Keratinocyte (primary cell): ENCODE measurements around the gene PLTP. TPM values are rescaled to one million over a fixed set of nuclear protein-coding genes. Genes with fewer than 3 reads are reported as not detected.

Experiments used
- DNase-seq: peaks from one replicate; pipeline ENCODE4 v3.0.0-alpha.2; 2011; ENCODE audit warnings: low read depth, missing footprints, low spot score
- FAIRE-seq: peaks from 2 replicates; lab custom pipeline; 2011; peaks lifted over from hg19 to GRCh38; lab: Jason Lieb, UNC
- H2AFZ ChIP-seq: 2 replicates; pipeline ENCODE4 v1.6.0; 2012; ENCODE audit warnings: low read length, control low read depth, inconsistent platforms; ENCODE audit not compliant: control insufficient read depth
- H3K27ac ChIP-seq: 2 replicates; pipeline ENCODE4 v1.5.1; 2011; ENCODE audit warnings: low read length; ENCODE audit not compliant: control insufficient read depth, insufficient read depth
- H3K27me3 ChIP-seq: 3 replicates; pipeline ENCODE4 v1.6.0; 2011; ENCODE audit warnings: low read length; ENCODE audit not compliant: control insufficient read depth, insufficient read depth; ENCODE audit errors: extremely low read depth
- H3K36me3 ChIP-seq, 2 experiments: 2 replicates in 1 of 2; 3 replicates in 1 of 2; pipeline ENCODE4 v1.5.1; 2011; ENCODE audit warnings: low read length in 2 of 2, mild to moderate bottlenecking in 1 of 2; ENCODE audit not compliant: control insufficient read depth in 2 of 2, insufficient read depth in 2 of 2; ENCODE audit errors: extremely low read depth in 1 of 2
- H3K4me1 ChIP-seq: 3 replicates; pipeline ENCODE4 v1.5.1; 2011; ENCODE audit warnings: low read length; ENCODE audit not compliant: control insufficient read depth, insufficient read depth; ENCODE audit errors: extremely low read depth
- H3K4me2 ChIP-seq: 3 replicates; pipeline ENCODE4 v1.6.0; 2011; ENCODE audit warnings: low read depth, low read length; ENCODE audit not compliant: control insufficient read depth, insufficient read depth; ENCODE audit errors: extremely low read depth
- H3K4me3 ChIP-seq, 3 experiments: fragments of 200-600 bp in 1 of 3; sonication (generic) in 1 of 3; 2 replicates in 2 of 3; 3 replicates in 1 of 3; pipeline ENCODE4 v1.5.1; 2011 to 2016; ENCODE audit warnings: low read length in 3 of 3, mild to moderate bottlenecking in 3 of 3, control low read depth in 2 of 3, inconsistent platforms in 1 of 3, low read depth in 1 of 3, mixed read lengths in 1 of 3, mixed run types in 1 of 3, moderate library complexity in 1 of 3; ENCODE audit not compliant: control insufficient read depth in 2 of 3, insufficient read depth in 2 of 3; ENCODE audit errors: extremely low read depth in 1 of 3
- H3K79me2 ChIP-seq: 2 replicates; pipeline ENCODE4 v1.6.0; 2012; ENCODE audit warnings: low read length; ENCODE audit not compliant: control insufficient read depth, insufficient read depth
- H3K9ac ChIP-seq: 3 replicates; pipeline ENCODE4 v1.6.0; 2011; ENCODE audit warnings: low read length; ENCODE audit not compliant: control insufficient read depth, insufficient read depth; ENCODE audit errors: extremely low read depth
- H3K9me1 ChIP-seq: 3 replicates; pipeline ENCODE4 v1.6.0; 2011; ENCODE audit warnings: low read length; ENCODE audit not compliant: control insufficient read depth, insufficient read depth; ENCODE audit errors: extremely low read depth
- H3K9me3 ChIP-seq: 2 replicates; pipeline ENCODE4 v1.5.1; 2012; ENCODE audit warnings: low read depth, low read length; ENCODE audit not compliant: control insufficient read depth
- H4K20me1 ChIP-seq: 3 replicates; pipeline ENCODE4 v1.6.0; 2011; ENCODE audit warnings: low read length; ENCODE audit not compliant: control insufficient read depth, insufficient read depth; ENCODE audit errors: extremely low read depth
- EZH2 ChIP-seq: IDR thresholded peaks from one replicate; pipeline ENCODE4 v1.6.1; 2012; ENCODE audit warnings: inconsistent platforms, mild to moderate bottlenecking, low read length, moderate library complexity
- dilution Hi-C: fragments of 300-500 bp; cut with MboI; formaldehyde crosslinking; loops from one replicate; pipeline ENCODE4 v1.7.0; 2020; ENCODE audit warnings: low sequenced_read_pairs; ENCODE audit not compliant: extremely low pct_ligation_motif_present
- polyA plus RNA-seq, 5 experiments: library from polyadenylated mRNA; depleted of rRNA in 3 of 5; stranded (reverse) in 3 of 5; stranded (forward) in 1 of 5; unstranded in 1 of 5; fragments of >200 nt; gene quantifications; 1 replicate in 1 of 5; 2 replicates in 3 of 5; 3 replicates in 1 of 5; pipeline versions ENCODE4 v1.2.1 to v1.2.3, GENCODE V29; 2011 to 2012; ENCODE audit warnings: missing spikeins in 2 of 5, low read depth in 1 of 5, low replicate concordance in 1 of 5
- TF ChIP-seq, protein P1 (sequence below), 3 experiments: IDR thresholded peaks in 1 of 3; conservative IDR thresholded peaks in 1 of 3; optimal IDR thresholded peaks in 1 of 3; 2 replicates in 2 of 3; 3 replicates in 1 of 3; pipeline versions ENCODE3 to v1.5.1; 2011; ENCODE audit warnings: low read length in 3 of 3, mild to moderate bottlenecking in 3 of 3, moderate library complexity in 2 of 3, control low read depth in 1 of 3, inconsistent platforms in 1 of 3; ENCODE audit not compliant: insufficient read depth in 2 of 3; ENCODE audit errors: extremely low read depth in 1 of 3

Gene PLTP
- polyA plus RNA-seq, 1 donor (not counting 4 experiments of a cell fraction or from before 2014, with no cell fraction given) = 26.3 TPM

DNA sequence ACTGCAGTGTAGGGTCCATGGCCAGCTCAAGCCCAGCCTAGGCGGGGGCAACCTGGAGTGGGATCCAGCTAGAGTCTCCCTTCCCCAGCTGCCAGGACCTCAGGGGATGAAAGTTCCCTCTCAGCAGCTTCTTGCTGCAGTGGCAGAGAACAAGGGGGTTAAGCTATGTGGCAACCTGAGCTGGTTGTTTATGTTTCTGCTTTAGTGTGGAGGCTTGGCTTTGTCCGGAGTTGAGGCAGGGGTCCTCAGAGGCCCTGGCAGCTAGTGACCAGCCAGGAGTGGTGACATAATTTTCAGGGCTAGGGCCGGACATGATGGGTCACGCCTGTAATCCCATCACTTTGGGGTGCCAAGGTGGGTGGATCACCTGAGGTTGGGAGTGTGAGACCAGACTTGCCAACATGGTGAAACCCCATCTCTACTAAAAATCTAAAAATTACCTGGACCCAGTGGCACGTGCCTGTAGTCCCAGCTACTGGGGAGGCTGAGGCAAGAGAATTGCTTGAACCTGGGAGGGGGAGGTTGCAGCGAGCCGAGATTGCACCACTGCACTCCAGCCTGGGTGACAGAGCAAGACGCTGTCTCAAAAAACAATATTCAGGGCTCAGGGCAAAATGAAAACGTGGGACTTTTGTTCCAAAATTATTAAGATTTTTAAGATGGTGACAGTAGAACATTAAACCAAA lies 14.0 kb upstream of the PLTP start:
- Histone ChIP-seq H3K27me3 (peaks cover 2% of the 10 kb centered on the region), H3K9ac (no peak overlapping the region), H3K9me1 (no peaks in the 10 kb centered on the region), H3K27ac (no peak overlapping the region), H3K9me3 (no peaks in the 10 kb centered on the region), H3K4me1 (no peaks in the 10 kb centered on the region), H3K4me3 (no peak overlapping the region), H4K20me1 (no peaks in the 10 kb centered on the region), H3K4me2 (no peak overlapping the region), H3K36me3 (no peaks in the 10 kb centered on the region), H2AFZ (no peak overlapping the region), H3K79me2 (no peaks in the 10 kb centered on the region)
- dilution Hi-C loops = no loop called here
- DNase-seq (no peak), FAIRE-seq (no peak)
- TF ChIP-seq EZH2 = no peak
- TF ChIP-seq, protein P1, sequence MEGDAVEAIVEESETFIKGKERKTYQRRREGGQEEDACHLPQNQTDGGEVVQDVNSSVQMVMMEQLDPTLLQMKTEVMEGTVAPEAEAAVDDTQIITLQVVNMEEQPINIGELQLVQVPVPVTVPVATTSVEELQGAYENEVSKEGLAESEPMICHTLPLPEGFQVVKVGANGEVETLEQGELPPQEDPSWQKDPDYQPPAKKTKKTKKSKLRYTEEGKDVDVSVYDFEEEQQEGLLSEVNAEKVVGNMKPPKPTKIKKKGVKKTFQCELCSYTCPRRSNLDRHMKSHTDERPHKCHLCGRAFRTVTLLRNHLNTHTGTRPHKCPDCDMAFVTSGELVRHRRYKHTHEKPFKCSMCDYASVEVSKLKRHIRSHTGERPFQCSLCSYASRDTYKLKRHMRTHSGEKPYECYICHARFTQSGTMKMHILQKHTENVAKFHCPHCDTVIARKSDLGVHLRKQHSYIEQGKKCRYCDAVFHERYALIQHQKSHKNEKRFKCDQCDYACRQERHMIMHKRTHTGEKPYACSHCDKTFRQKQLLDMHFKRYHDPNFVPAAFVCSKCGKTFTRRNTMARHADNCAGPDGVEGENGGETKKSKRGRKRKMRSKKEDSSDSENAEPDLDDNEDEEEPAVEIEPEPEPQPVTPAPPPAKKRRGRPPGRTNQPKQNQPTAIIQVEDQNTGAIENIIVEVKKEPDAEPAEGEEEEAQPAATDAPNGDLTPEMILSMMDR (optimal IDR thresholded peaks at IDR 0.05 in 1 of 3, IDR thresholded peaks at IDR 0.05 in 1 of 3, conservative IDR thresholded peaks at IDR 0.05 in 1 of 3; ENCODE audit: extremely low read depth in 1 of 3, insufficient read depth in 2 of 3, low read length in 3 of 3) = no peak

GRCh38 chr20:45924391-45925261 lies 12.7 kb upstream of the PLTP start:
- H3K4me3 ChIP-seq = no peak overlapping the region
- H3K9ac ChIP-seq = no peak overlapping the region
- H3K36me3 ChIP-seq = no peaks in the 10 kb centered on the region
- no peaks in the 10 kb centered on the region for H3K4me1 ChIP-seq
- peaks cover 2% of the 10 kb centered on the region for H3K27me3 ChIP-seq
- no peaks in the 10 kb centered on the region for H3K79me2 ChIP-seq
- FAIRE-seq (no peak), DNase-seq (no peak)
- no peaks in the 10 kb centered on the region for H3K9me1 ChIP-seq
- TF ChIP-seq, protein P1 (optimal IDR thresholded peaks at IDR 0.05 in 1 of 3, IDR thresholded peaks at IDR 0.05 in 1 of 3, conservative IDR thresholded peaks at IDR 0.05 in 1 of 3; ENCODE audit: extremely low read depth in 1 of 3, insufficient read depth in 2 of 3, low read length in 3 of 3) = no peak
- TF ChIP-seq EZH2 = no peak
- no peak overlapping the region for H3K4me2 ChIP-seq
- no peak overlapping the region for H2AFZ ChIP-seq
- no peak overlapping the region for H3K27ac ChIP-seq
- H4K20me1 ChIP-seq = no peaks in the 10 kb centered on the region
- H3K9me3 ChIP-seq = no peaks in the 10 kb centered on the region
- dilution Hi-C loops = no loop called here
